HepG2 (cell line): ENCODE measurements around the gene SEL1L2. TPM values are rescaled to one million over a fixed set of nuclear protein-coding genes. Genes with fewer than 3 reads are reported as not detected.

Experiments used
- CAMTA2 ChIP-seq: sonication (generic); formaldehyde crosslinking; IDR thresholded peaks from 2 replicates; pipeline ENCODE4 v1.4.0; 2020; ENCODE audit warnings: mild to moderate bottlenecking, missing genetic modification reagents, borderline replicate concordance
- FOXP1 ChIP-seq, 2 experiments: fragments of 450-650 bp in 1 of 2; IDR thresholded peaks; 2 replicates each; pipeline ENCODE4 v1.6.1; 2017 to 2018; ENCODE audit warnings: antibody characterized with exemption in 1 of 2
- GABPB1 ChIP-seq: IDR thresholded peaks from 2 replicates; pipeline ENCODE4 v1.6.1; 2016; ENCODE audit warnings: mild to moderate bottlenecking, missing genetic modification reagents, moderate library complexity, missing compliant biosample characterization
- HDAC1 ChIP-seq: sonication (generic); formaldehyde crosslinking; IDR thresholded peaks from 2 replicates; pipeline ENCODE4 v1.5.1; 2020; ENCODE audit warnings: mild to moderate bottlenecking, missing genetic modification reagents
- HNRNPLL ChIP-seq: fragments of 200-400 bp; formaldehyde crosslinking; IDR thresholded peaks from 2 replicates; pipeline ENCODE4 v1.6.1; 2017; ENCODE audit warnings: mild to moderate bottlenecking, low read depth, low read length; ENCODE audit not compliant: poor library complexity, severe bottlenecking
- KDM2A ChIP-seq: sonication (generic); formaldehyde crosslinking; IDR thresholded peaks from 2 replicates; pipeline ENCODE4 v1.4.0; 2020; ENCODE audit warnings: low read depth, missing genetic modification reagents, borderline replicate concordance
- NFE2L2 ChIP-seq: fragments of 150-350 bp; IDR thresholded peaks from 2 replicates; pipeline ENCODE4 v1.6.1; 2014; ENCODE audit warnings: low read length
- PCBP1 ChIP-seq: fragments of 200-400 bp; formaldehyde crosslinking; IDR thresholded peaks from 2 replicates; pipeline ENCODE4 v1.6.1; 2017; ENCODE audit warnings: mild to moderate bottlenecking, low read depth, low read length, borderline replicate concordance
- POLR2AphosphoS5 ChIP-seq: IDR thresholded peaks from 2 replicates; pipeline ENCODE4 v1.6.1; 2012; ENCODE audit warnings: low read depth, low read length
- SUZ12 ChIP-seq: fragments of 150-350 bp; IDR thresholded peaks from 2 replicates; pipeline ENCODE4 v1.6.1; 2014; ENCODE audit warnings: low read depth, low read length
- TBX3 ChIP-seq: fragments of 450-650 bp; IDR thresholded peaks from 2 replicates; pipeline ENCODE4 v1.6.1; 2017; ENCODE audit warnings: antibody characterized with exemption, mild to moderate bottlenecking, inconsistent platforms, borderline replicate concordance
- ZBTB1 ChIP-seq: sonication (generic); formaldehyde crosslinking; IDR thresholded peaks from 2 replicates; pipeline ENCODE4 v1.4.0; 2020; ENCODE audit warnings: missing genetic modification reagents, borderline replicate concordance
- ZFP90 ChIP-seq: sonication (generic); formaldehyde crosslinking; IDR thresholded peaks from 2 replicates; pipeline ENCODE4 v1.8.0; 2022; ENCODE audit warnings: missing genetic modification reagents, mild to moderate bottlenecking, inconsistent platforms, borderline replicate concordance
- ZFY ChIP-seq: sonication (generic); formaldehyde crosslinking; IDR thresholded peaks from 2 replicates; pipeline ENCODE4 v1.4.0; 2020; ENCODE audit warnings: missing genetic modification reagents
- ZNF333 ChIP-seq: sonication (generic); formaldehyde crosslinking; IDR thresholded peaks from 2 replicates; pipeline ENCODE4 v1.4.0; 2020; ENCODE audit warnings: mild to moderate bottlenecking, missing genetic modification reagents, borderline replicate concordance
- ZNF335 ChIP-seq: sonication (generic); formaldehyde crosslinking; IDR thresholded peaks from 2 replicates; pipeline ENCODE4 v1.4.0; 2020; ENCODE audit warnings: missing genetic modification reagents
- ZNF546 ChIP-seq: sonication (generic); formaldehyde crosslinking; conservative IDR thresholded peaks from 2 replicates; pipeline ENCODE4 v1.8.1; 2023; ENCODE audit warnings: mild to moderate bottlenecking, missing genetic modification reagents
- ZNF556 ChIP-seq: sonication (generic); formaldehyde crosslinking; IDR thresholded peaks from 2 replicates; pipeline ENCODE4 v1.4.0; 2020; ENCODE audit warnings: mild to moderate bottlenecking, missing genetic modification reagents, borderline replicate concordance
- ZNF709 ChIP-seq: sonication (generic); formaldehyde crosslinking; IDR thresholded peaks from 2 replicates; pipeline ENCODE4 v1.5.0; 2020; ENCODE audit warnings: mild to moderate bottlenecking, missing genetic modification reagents
- ZNF720 ChIP-seq: sonication (generic); formaldehyde crosslinking; IDR thresholded peaks from 2 replicates; pipeline ENCODE4 v1.4.0; 2020; ENCODE audit warnings: missing genetic modification reagents
- ZNF773 ChIP-seq: sonication (generic); formaldehyde crosslinking; IDR thresholded peaks from 2 replicates; pipeline ENCODE4 v1.4.0; 2020; ENCODE audit warnings: missing genetic modification reagents, borderline replicate concordance
- polyA plus RNA-seq, 8 experiments: library from polyadenylated mRNA; depleted of rRNA in 3 of 8; stranded (reverse) in 7 of 8; unstranded in 1 of 8; fragments of >200 nt; fragmentation: Illumina TruSeq in 4 of 8; extraction: Trizol in 4 of 8; gene quantifications; 2 replicates each; pipeline versions ENCODE4 v1.2.1 to v1.2.3, GENCODE V29; 2011 to 2016; ENCODE audit warnings: low read depth in 4 of 8, missing spikeins in 1 of 8, mixed read lengths in 1 of 8; ENCODE audit not compliant: insufficient read depth in 1 of 8
- total RNA-seq, 5 experiments: library from RNA; depleted of rRNA; stranded (reverse); fragments of >200 nt; fragmentation: Illumina TruSeq; extraction: Trizol; gene quantifications; 2 replicates each; pipeline ENCODE4 v1.2.3, GENCODE V29; 2016; ENCODE audit warnings: low read depth in 1 of 5
- TF ChIP-seq, protein P1 (sequence below): sonication (generic); formaldehyde crosslinking; IDR thresholded peaks from 2 replicates; pipeline ENCODE4 v1.4.0; 2020; ENCODE audit warnings: missing genetic modification reagents
- TF ChIP-seq, protein P2 (sequence below): sonication (generic); formaldehyde crosslinking; IDR thresholded peaks from 2 replicates; pipeline ENCODE4 v1.4.0; 2020; ENCODE audit warnings: missing genetic modification reagents, borderline replicate concordance
- TF ChIP-seq, protein P3 (sequence below): sonication (generic); formaldehyde crosslinking; IDR thresholded peaks from 2 replicates; pipeline ENCODE4 v1.5.1; 2020; ENCODE audit warnings: missing genetic modification reagents, mild to moderate bottlenecking, borderline replicate concordance
- TF ChIP-seq, protein P4 (sequence below): IDR thresholded peaks from 2 replicates; pipeline ENCODE4 v1.6.1; 2016; ENCODE audit warnings: missing compliant biosample characterization, missing genetic modification reagents, borderline replicate concordance

SEL1L2 gene
- total and polyA plus RNA-seq, 2 of the 13 experiments (the other 11 are each of a cell fraction or from before 2014, with no cell fraction given), result not detected

DNA sequence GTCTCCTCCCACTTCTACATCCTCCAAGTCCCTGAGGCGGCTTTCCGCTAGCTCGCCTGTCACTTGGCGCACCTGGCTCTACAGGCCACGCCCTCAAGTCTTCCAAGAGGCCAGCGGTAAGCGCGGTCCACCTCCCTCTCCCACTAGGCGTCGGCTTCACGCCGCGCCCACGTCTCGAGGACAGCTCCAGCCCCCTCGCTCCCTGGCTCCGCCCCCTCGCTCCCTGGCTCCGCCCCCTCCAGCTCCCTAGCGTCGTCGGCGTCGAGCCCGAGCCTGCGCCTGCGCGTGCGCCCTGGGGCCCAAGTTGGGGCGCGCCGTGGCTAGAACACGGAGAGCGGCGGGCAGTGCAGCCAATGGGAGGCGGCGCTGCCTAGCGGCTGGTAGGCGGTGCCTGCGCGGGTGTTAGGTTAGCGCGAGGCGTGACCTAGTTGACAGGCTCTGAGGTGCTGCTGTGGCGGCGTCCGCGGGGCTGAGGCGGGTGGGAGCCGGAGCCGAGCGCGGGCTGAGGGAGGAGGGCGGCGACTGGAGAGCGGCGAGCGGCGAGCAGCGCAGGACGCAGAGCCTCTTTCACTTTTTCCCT lies 4.8 kb upstream of the SEL1L2 start, which contains the start of gene MACROD2 (continued):
- TF ChIP-seq KDM2A (CRISPR knock-in tag) (no peak), ZNF556 (CRISPR knock-in tag) (0 out of 2 replicates have a peak, but pooled peaks have one; percentile 34), CAMTA2 (CRISPR knock-in tag) (0 out of 2 replicates have a peak, but pooled peaks have one; percentile 37), ZNF773 (CRISPR knock-in tag) (no peak), ZBTB1 (CRISPR knock-in tag) (no peak), ZNF720 (CRISPR knock-in tag) (no peak), HNRNPLL (peak; percentile 35), NFE2L2 (no peak), HDAC1 (no peak), TBX3 (0 out of 2 replicates have a peak, but pooled peaks have one; percentile 24), ZNF709 (CRISPR knock-in tag) (0 out of 2 replicates have a peak, but pooled peaks have one; percentile 53), GABPB1 (CRISPR knock-in tag) (peak; percentile 65; the same call in 1 of the 2 replicates), ZFY (CRISPR knock-in tag) (no peak), FOXP1 (IDR thresholded peaks at IDR 0.05) (no peak), FOXP1 (CRISPR knock-in tag; IDR thresholded peaks at IDR 0.05) (no peak), POLR2AphosphoS5 (no peak), ZNF546 (CRISPR knock-in tag) (no peak), ZNF335 (CRISPR knock-in tag) (no peak), ZNF333 (CRISPR knock-in tag) (no peak), SUZ12 (no peak), ZFP90 (CRISPR knock-in tag) (peak; percentile 8; the same call in 1 of the 2 replicates), PCBP1 (0 out of 2 replicates have a peak, but pooled peaks have one; percentile 1)
- TF ChIP-seq, protein P1, sequence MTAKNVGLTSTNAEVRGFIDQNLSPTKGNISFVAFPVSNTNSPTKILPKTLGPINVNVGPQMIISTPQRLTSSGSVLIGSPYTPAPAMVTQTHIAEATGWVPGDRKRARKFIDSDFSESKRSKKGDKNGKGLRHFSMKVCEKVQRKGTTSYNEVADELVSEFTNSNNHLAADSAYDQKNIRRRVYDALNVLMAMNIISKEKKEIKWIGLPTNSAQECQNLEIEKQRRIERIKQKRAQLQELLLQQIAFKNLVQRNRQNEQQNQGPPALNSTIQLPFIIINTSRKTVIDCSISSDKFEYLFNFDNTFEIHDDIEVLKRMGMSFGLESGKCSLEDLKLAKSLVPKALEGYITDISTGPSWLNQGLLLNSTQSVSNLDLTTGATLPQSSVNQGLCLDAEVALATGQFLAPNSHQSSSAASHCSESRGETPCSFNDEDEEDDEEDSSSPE (CRISPR knock-in tag), result peak; percentile 63; the same call in 1 of the 2 replicates
- TF ChIP-seq, protein P2, sequence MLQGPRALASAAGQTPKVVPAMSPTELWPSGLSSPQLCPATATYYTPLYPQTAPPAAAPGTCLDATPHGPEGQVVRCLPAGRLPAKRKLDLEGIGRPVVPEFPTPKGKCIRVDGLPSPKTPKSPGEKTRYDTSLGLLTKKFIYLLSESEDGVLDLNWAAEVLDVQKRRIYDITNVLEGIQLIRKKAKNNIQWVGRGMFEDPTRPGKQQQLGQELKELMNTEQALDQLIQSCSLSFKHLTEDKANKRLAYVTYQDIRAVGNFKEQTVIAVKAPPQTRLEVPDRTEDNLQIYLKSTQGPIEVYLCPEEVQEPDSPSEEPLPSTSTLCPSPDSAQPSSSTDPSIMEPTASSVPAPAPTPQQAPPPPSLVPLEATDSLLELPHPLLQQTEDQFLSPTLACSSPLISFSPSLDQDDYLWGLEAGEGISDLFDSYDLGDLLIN, result no peak
- TF ChIP-seq, protein P3, sequence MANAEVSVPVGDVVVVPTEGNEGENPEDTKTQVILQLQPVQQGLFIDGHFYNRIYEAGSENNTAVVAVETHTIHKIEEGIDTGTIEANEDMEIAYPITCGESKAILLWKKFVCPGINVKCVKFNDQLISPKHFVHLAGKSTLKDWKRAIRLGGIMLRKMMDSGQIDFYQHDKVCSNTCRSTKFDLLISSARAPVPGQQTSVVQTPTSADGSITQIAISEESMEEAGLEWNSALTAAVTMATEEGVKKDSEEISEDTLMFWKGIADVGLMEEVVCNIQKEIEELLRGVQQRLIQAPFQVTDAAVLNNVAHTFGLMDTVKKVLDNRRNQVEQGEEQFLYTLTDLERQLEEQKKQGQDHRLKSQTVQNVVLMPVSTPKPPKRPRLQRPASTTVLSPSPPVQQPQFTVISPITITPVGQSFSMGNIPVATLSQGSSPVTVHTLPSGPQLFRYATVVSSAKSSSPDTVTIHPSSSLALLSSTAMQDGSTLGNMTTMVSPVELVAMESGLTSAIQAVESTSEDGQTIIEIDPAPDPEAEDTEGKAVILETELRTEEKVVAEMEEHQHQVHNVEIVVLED (CRISPR knock-in tag), result peak; percentile 27; the same call in 1 of the 2 replicates
- TF ChIP-seq, protein P4, sequence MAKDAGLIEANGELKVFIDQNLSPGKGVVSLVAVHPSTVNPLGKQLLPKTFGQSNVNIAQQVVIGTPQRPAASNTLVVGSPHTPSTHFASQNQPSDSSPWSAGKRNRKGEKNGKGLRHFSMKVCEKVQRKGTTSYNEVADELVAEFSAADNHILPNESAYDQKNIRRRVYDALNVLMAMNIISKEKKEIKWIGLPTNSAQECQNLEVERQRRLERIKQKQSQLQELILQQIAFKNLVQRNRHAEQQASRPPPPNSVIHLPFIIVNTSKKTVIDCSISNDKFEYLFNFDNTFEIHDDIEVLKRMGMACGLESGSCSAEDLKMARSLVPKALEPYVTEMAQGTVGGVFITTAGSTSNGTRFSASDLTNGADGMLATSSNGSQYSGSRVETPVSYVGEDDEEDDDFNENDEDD (CRISPR knock-in tag), result peak; percentile 73; the same call in 1 of the 2 replicates
